GM19238 (cell line): ENCODE results near the gene EIF2AK3.

Experiments
- DNase-seq: peaks from one replicate; pipeline ENCODE4 v3.0.0; 2011; ENCODE audit warnings: low spot score; ENCODE audit not compliant: insufficient read length

EIF2AK3 gene

DNA sequence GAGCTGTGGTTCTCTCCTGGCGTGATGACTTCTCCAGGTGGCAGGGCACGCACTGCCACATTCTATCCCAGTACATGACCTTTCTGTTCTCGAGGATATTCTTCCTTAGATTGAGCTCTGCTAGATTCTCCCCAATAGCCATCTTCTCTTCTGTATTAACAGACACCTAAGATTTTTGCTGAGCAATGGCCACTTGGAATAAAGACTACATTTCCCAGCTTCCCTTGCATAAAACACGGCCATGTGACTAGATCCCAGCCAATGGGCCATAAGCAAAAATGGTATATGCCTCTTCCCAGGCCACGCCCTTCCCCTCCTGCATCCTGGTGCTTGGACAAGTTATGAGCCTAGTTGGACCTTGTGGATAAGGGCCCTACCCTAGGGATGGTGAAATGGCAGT is 82.1 kb downstream of the EIF2AK3 start:
- DNase-seq = no peak

- no peak for DNase-seq
Observed at GRCh38 chr2:88543541-88544057, 83.7 kb downstream of the EIF2AK3 start.

GRCh38 chr2:88542668-88543067 is 84.6 kb downstream of the EIF2AK3 start:
- DNase-seq = no peak

DNA sequence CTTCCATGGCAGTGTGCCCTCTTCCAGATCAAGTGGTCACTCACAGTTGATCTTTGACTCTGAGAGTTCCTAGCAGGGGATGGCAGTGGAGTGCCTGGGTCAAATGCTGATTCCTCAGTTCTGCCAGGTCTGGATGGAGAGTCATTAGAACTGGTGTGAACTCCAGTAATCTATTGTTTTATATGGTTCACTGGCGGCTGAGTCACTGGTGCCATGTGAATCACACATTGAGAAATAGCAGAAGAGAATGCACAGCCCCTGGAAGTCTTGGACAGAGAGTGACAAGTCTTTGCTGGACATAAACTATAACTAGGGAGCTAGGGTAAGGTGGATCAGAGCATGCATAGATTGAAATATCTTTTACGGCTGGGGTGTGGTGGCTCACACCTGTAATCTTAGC is 86.9 kb downstream of the EIF2AK3 start:
- no peak for DNase-seq

DNA sequence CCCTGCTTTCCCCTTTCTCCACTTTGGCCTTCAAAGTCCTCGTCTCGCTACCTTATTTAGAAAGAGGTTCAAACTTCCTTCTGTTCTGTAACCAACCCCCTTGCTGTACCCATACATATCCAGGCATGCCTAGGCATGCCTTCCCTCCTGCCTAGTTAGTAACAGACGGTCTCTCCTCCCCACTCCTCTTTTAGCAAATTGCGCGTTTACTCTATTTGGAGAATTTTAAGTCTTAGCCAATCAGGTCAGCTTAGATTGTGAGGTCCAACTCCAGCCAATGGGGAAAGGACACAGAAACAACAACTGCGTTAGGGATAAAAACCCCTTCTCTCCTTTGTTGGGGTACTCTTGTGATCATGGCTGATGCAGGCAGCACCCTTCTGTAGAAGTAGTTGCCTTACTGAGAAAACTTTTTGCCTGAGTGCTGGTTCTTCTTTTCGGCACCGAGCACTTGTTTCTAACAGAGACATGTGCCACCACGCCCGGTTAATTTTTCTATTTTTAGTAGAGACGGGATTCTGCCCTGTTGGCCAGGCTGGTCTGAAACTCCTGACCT is 88.8 kb downstream of the EIF2AK3 start:
- DNase-seq = no peak

GRCh38 chr2:88537640-88538039 is 89.6 kb downstream of the EIF2AK3 start:
- DNase-seq = no peak

DNA sequence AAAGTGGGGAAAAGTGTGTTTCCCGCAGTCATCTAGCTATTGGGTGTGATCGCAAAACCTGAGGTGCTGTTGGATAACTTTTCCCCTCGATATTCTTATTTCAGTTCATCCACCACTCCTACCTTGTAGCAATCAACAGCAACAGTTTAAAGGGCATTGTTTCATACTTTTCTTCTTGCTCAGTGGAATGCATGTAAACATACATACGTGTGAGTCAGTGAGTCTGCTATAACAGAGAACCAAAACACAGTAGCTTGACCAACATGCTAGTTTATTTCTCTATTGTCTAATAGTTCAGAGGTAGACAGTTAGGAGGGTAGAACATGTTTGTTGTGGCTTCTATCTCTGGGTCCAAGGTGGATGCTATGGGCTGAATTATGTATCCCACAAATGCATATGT is 97.2 kb downstream of the EIF2AK3 start:
- no peak for DNase-seq

GRCh38 chr2:88521445-88522073 is 105.7 kb downstream of the EIF2AK3 start:
- no peak for DNase-seq

- no peak for DNase-seq
Observed at GRCh38 chr2:88517759-88518201, 109.5 kb downstream of the EIF2AK3 start.
